ENCODE data around the gene APH1B. TPM values are rescaled to one million over a fixed set of nuclear protein-coding genes. Genes with fewer than 3 reads are reported as not detected.

Gene APH1B
- total RNA-seq, 4 donors from 2014 or later, result 17.0 to 42.2 (median 21.8) TPM

DNA sequence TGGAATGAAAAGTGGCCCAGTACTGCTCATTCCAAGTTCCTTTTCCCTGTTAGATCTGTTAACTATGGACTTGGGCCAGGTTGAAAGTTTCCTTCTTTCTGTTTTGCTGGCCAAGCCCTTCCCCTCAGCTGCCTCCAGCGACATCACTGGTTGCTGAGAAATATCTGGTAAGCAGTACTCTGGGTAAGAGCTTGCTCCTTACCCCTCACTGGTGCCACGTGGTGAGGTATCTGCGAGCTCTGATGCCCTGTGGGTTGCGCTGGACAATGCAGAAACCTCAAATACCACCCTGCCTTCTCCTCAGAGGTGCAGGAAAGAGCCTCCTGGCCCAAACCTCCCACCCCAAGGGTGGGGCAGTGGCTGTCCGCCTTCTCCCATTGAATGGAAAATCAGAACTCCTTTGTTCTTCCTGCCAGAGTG lies 42.9 kb upstream of the APH1B start:
- TF ChIP-seq, protein P1, sequence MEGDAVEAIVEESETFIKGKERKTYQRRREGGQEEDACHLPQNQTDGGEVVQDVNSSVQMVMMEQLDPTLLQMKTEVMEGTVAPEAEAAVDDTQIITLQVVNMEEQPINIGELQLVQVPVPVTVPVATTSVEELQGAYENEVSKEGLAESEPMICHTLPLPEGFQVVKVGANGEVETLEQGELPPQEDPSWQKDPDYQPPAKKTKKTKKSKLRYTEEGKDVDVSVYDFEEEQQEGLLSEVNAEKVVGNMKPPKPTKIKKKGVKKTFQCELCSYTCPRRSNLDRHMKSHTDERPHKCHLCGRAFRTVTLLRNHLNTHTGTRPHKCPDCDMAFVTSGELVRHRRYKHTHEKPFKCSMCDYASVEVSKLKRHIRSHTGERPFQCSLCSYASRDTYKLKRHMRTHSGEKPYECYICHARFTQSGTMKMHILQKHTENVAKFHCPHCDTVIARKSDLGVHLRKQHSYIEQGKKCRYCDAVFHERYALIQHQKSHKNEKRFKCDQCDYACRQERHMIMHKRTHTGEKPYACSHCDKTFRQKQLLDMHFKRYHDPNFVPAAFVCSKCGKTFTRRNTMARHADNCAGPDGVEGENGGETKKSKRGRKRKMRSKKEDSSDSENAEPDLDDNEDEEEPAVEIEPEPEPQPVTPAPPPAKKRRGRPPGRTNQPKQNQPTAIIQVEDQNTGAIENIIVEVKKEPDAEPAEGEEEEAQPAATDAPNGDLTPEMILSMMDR (IDR thresholded peaks at IDR 0.05; ENCODE audit: low read depth), result no peak

DNA sequence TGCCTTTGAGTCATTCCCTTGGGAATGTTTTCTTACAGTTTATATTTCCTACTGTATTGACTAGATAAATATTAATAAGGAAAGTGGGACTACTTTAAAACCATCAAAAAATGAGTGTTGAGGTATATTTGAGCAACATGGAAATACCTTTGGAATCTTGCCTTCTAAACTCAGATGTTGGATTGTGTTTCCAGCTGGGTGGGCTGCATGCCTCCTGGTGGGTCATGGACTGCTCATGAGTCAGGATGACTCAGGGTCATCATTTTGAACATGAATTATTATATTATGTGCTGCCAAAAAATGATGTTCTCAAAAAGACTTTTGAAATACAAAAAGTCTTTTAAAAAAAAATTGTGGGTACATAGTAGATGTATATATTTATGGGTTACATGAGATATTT lies 41.1 kb upstream of the APH1B start:
- TF ChIP-seq, protein P1 (IDR thresholded peaks at IDR 0.05; ENCODE audit: low read depth), result no peak

DNA sequence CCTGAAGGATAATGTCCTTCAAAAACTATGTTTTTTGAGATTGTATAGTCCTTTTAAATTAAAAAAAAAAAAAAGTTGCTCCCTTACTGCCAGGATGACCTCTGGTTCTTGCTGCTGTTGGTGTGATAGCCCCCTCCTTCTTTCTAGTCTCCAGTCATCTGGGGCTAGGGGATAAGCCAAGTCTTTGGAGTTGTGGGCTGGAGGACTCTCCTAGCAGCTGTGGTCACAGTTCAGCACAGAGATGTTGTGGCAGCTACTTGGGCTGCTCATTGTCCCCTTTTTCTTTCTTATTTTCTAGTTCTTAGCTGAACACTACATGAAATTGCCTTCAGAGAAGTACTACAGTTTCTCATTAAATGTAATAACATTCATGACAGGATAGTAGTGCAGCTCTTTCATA lies 39.2 kb upstream of the APH1B start:
- TF ChIP-seq, protein P1 (IDR thresholded peaks at IDR 0.05; ENCODE audit: low read depth), result no peak

DNA sequence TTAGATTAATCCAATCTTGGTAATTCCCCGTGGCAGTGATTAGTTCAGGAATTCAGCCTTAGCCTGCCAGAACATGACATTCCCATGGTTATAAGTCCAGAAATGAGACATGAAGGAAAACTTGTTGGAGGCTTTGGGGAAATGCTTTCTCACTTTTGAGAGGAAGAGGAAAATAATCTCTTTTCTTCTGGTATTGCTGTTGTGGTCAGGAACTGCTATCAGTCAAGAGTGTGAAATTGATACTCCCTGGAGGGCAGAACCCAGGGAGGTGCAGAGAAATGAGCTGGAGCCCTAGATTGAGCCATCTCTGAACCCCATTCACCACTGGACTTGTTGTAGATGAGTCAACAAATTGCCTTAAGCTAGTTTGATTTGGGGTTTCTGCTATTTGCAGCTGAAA lies 38.6 kb upstream of the APH1B start:
- TF ChIP-seq, protein P1 (IDR thresholded peaks at IDR 0.05; ENCODE audit: low read depth), result no peak

DNA sequence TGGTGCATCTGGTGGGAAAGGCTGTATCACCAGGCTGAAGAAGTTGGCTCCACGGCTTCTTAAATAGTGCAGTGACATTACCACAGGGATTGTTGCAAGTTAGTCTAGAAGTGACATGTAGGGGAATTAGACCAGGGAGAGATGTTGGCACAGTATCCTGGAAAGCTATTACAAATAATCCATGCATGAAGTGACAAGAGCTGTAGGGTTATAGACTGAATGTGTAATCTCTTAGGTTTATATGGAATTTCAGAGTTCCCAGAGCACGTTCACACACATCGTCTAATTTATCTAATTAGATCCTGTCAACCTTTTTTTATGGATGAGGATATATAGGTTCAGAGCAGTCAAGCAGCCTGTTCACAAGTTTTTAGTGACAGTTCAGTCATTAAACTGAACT lies 37.3 kb upstream of the APH1B start:
- TF ChIP-seq, protein P1 (IDR thresholded peaks at IDR 0.05; ENCODE audit: low read depth), result no peak

DNA sequence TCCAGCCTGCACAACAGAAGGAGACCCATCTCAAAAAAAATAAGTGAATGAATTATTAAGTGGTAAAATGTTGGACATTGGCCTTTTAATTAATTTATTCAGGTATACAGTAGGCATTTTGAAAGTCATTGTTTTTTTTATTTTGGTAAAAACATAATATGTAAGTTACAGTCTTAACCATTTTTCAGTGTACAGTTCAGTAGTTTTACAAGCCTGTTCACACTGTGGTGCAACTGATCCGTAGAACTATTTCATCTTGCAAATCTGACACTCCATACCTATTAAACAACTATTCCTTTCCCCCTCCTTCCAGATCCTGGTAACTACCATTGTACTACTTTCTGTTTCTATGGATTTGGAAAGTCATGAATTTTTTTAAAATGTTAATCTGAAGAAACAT lies 36.1 kb upstream of the APH1B start:
- TF ChIP-seq, protein P1 (IDR thresholded peaks at IDR 0.05; ENCODE audit: low read depth), result no peak

DNA sequence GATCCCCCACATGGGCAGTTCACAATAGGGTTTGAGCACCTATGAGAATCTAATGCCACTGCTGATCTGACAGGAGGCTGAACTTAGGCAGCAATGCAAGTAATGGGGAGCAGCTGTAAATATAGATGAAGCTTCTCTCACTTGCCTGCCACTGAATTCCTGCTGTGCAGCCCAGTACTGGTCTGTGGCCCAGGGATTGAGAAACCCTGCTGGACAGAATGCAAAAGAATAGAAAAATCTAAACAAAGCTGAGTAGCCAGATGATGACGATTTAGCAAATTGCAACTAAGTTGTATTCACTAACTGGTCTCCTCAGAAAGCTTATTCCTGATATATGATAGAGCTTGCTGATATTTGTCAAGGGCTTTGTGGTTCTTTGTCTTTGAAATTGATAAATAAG lies 34.3 kb upstream of the APH1B start:
- TF ChIP-seq, protein P1 (IDR thresholded peaks at IDR 0.05; ENCODE audit: low read depth), result no peak

Data from subcutaneous adipose tissue (tissue), 4 donors.